GM12874 (cell line): ENCODE data around the gene PLLP.

Experiments used
- TF ChIP-seq, protein P1 (sequence below): IDR thresholded peaks from 2 replicates; pipeline ENCODE4 v1.5.1; 2011; ENCODE audit warnings: low read depth, mild to moderate bottlenecking, control low read depth, low read length, moderate library complexity; ENCODE audit not compliant: insufficient read depth

Gene PLLP

GRCh38 chr16:57256601-57257395, 27.7 kb downstream of the PLLP start:
- TF ChIP-seq, protein P1, sequence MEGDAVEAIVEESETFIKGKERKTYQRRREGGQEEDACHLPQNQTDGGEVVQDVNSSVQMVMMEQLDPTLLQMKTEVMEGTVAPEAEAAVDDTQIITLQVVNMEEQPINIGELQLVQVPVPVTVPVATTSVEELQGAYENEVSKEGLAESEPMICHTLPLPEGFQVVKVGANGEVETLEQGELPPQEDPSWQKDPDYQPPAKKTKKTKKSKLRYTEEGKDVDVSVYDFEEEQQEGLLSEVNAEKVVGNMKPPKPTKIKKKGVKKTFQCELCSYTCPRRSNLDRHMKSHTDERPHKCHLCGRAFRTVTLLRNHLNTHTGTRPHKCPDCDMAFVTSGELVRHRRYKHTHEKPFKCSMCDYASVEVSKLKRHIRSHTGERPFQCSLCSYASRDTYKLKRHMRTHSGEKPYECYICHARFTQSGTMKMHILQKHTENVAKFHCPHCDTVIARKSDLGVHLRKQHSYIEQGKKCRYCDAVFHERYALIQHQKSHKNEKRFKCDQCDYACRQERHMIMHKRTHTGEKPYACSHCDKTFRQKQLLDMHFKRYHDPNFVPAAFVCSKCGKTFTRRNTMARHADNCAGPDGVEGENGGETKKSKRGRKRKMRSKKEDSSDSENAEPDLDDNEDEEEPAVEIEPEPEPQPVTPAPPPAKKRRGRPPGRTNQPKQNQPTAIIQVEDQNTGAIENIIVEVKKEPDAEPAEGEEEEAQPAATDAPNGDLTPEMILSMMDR, result no peak

DNA sequence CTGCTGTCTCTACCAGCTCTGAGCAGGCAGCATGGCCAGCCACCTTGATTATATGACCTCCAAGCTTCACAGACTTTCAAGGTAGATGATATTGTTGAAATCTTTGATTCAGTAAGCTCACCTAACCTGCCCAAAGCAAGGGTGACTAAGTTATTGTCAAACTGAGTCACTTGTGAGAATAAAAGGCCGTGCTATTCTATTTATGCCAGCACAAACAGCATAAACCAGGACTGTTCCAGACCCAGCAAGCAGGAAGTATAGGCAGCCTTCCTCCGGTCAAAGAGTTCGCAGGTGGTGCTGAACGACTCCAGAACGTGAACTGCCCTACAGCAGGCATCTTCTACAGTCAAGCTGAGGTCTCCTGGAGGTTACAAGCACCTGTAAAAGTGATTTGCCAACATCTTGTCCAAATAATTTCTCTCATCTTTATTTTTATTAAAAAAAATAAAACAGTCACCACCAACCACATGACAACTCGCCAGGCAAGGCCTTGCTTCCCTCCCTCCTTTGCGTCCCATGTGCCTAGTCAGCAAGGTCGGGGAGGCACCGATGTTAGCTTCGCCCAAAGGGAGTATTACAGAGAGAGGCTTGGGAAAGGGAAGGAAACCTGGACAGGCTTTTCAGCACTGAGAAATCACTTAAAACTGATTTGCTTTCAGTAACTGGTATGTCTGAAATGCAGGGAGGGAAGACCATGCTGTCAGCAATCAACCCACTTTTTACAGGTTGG, 28.6 kb downstream of the PLLP start:
- TF ChIP-seq, protein P1, result no peak

GRCh38 chr16:57253466-57253865, 31.0 kb downstream of the PLLP start:
- TF ChIP-seq, protein P1, result no peak

DNA sequence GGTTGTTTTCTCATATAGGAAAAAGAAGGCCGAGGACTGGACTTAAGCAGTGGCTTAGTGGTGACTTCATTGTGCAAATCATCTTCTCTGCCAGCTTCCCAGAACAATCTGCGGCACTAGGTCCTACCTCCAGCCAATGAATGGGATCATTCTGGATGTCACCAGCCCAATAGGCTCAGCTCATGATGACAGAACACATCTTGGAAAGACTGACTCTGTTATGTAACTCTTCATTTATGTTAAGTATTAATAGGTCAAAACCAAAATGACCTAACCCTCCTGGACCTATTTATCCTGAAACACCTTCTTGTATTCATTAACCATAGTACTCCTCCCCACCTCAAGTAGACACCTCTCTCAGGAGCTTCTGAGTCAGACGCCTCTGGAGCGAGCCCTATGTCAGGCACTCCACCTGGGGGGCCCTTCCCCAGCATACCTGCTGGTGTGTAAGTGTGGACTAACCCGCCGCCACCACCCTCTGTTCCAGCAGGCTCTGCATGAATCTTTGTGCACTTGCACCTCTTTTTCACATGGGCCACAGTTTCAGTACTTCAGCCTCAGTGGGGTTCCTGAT, 32.2 kb downstream of the PLLP start:
- TF ChIP-seq, protein P1, result no peak

GRCh38 chr16:57251352-57251751, 33.1 kb downstream of the PLLP start:
- TF ChIP-seq, protein P1, result no peak

DNA sequence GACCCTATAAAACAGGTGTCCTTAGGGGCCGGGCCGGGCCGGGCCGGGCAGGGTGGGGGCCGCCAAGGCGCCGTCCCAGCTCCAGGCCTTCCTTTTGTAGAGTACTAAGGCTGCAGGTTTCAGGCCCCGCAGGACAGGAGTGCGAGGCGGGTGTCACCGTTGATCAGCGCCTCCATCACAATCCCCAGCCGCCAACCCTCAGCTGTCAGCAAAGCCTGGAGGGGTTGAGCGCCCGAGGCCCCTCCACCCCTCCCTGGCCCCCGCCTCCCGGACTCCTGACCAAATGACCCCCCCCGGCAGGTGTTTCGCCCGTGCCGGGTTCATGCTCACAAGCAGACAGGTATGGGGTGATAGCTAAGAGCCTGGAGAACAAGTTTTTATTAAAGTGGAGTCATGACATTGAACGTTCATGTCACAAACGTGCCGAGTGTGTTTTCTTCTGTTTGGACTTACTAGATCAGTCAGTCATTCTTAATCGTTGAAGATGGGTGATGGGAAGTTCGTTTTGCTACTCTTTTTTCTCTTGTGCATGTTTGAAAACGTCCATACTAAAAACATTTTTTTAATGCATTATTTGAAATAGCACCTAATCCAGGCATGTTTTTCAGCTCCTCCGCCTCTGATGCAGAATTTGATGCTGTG, 38.9 kb downstream of the PLLP start:
- TF ChIP-seq, protein P1, result no peak
